Lung (tissue), 12 donors: ENCODE measurements around the gene TCOF1. TPM values are rescaled to one million over a fixed set of nuclear protein-coding genes. Genes with fewer than 3 reads are reported as not detected.
A peak's percentile ranks its signal among the peaks of the same experiment; 100 is the strongest.

Source experiments
- ATAC-seq: fragments of 200-7000 bp; cut with Tn5 transposase; one replicate; pipeline ENCODE4 v1.9.1; 2020; ENCODE audit warnings: moderate number of reproducible peaks; ENCODE audit not compliant: insufficient read depth, low FRiP score
- DNase-seq, 3 donors: peaks; one replicate each; pipeline ENCODE4 v3.0.0-alpha.2; 2013 to 2017
- H3K27ac ChIP-seq, 2 donors: one replicate each; pipeline ENCODE4 v1.5.1; 2013; ENCODE audit warnings: mild to moderate bottlenecking in 2 of 2, moderate library complexity in 2 of 2, control low read depth in 1 of 2, inconsistent platforms in 1 of 2, low read depth in 1 of 2, low read length in 1 of 2
- H3K27me3 ChIP-seq, 3 donors: one replicate each; pipeline ENCODE4 v1.5.1; 2013; ENCODE audit warnings: low read length in 2 of 3; ENCODE audit not compliant: control insufficient read depth in 3 of 3, insufficient read depth in 3 of 3
- H3K36me3 ChIP-seq, 4 donors: one replicate each; pipeline ENCODE4 v1.5.1; 2013; ENCODE audit warnings: low read length in 4 of 4, mild to moderate bottlenecking in 1 of 4, moderate library complexity in 1 of 4; ENCODE audit not compliant: control insufficient read depth in 4 of 4, insufficient read depth in 4 of 4
- H3K4me1 ChIP-seq, 5 donors: one replicate each; pipeline ENCODE4 v1.5.1; 2013; ENCODE audit warnings: low read length in 5 of 5, mild to moderate bottlenecking in 2 of 5, moderate library complexity in 1 of 5; ENCODE audit not compliant: control insufficient read depth in 5 of 5, insufficient read depth in 5 of 5
- H3K4me3 ChIP-seq: one replicate; pipeline ENCODE4 v1.5.1; 2013; ENCODE audit warnings: mild to moderate bottlenecking, control low read depth, moderate library complexity
- H3K9ac ChIP-seq, 2 donors: one replicate each; pipeline ENCODE4 v1.5.1; 2013; ENCODE audit warnings: low read length in 2 of 2, control low read depth in 1 of 2; ENCODE audit not compliant: insufficient read depth in 1 of 2
- H3K9me3 ChIP-seq, 4 donors: one replicate each; pipeline ENCODE4 v1.5.1; 2013; ENCODE audit warnings: low read length in 3 of 4, mild to moderate bottlenecking in 1 of 4, moderate library complexity in 1 of 4; ENCODE audit not compliant: control insufficient read depth in 4 of 4, insufficient read depth in 3 of 4
- WGBS, 2 donors: extraction: QIAGEN DNeasy Blood & Tissue Kit; methylation state at CpG; one replicate each; pipeline ENCODE4 v1.1.7; 2013; 5-methylcytosine and 5-hydroxymethylcytosine counted together
- polyA plus RNA-seq, 2 donors: library from polyadenylated mRNA; stranded (reverse); fragments of 200-250 nt; gene quantifications; one replicate each; pipeline ENCODE4 v1.2.1, GENCODE V29; 2013
- total RNA-seq, 2 donors: library from RNA; depleted of rRNA in 1 of 2; stranded (reverse); fragments of >200 nt in 1 of 2; gene quantifications; one replicate each; pipeline ENCODE4 v1.2.1, GENCODE V29; 2014 to 2021
- TF ChIP-seq, protein P1 (sequence below): IDR thresholded peaks from 2 replicates; pipeline ENCODE4 v1.5.1; 2012; ENCODE audit warnings: mild to moderate bottlenecking; ENCODE audit errors: control extremely low read depth, extremely low read depth
- donor health status: control.
- donor health status: control.
- donor health status: Bipolar disorder and iron deficiency.
- donor health status: healthy.
- donor health status: DM: yes; HTN: yes; CAD: no.

TCOF1 gene
- total and polyA plus RNA-seq, 4 donors, result 13.3 to 25.3 (median 15.9) TPM

- no peak for ATAC-seq
- TF ChIP-seq, protein P1, sequence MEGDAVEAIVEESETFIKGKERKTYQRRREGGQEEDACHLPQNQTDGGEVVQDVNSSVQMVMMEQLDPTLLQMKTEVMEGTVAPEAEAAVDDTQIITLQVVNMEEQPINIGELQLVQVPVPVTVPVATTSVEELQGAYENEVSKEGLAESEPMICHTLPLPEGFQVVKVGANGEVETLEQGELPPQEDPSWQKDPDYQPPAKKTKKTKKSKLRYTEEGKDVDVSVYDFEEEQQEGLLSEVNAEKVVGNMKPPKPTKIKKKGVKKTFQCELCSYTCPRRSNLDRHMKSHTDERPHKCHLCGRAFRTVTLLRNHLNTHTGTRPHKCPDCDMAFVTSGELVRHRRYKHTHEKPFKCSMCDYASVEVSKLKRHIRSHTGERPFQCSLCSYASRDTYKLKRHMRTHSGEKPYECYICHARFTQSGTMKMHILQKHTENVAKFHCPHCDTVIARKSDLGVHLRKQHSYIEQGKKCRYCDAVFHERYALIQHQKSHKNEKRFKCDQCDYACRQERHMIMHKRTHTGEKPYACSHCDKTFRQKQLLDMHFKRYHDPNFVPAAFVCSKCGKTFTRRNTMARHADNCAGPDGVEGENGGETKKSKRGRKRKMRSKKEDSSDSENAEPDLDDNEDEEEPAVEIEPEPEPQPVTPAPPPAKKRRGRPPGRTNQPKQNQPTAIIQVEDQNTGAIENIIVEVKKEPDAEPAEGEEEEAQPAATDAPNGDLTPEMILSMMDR, result no peak
These were observed 48.7 kb downstream of the TCOF1 start for GRCh38 chr5:150406103-150406722.

DNA sequence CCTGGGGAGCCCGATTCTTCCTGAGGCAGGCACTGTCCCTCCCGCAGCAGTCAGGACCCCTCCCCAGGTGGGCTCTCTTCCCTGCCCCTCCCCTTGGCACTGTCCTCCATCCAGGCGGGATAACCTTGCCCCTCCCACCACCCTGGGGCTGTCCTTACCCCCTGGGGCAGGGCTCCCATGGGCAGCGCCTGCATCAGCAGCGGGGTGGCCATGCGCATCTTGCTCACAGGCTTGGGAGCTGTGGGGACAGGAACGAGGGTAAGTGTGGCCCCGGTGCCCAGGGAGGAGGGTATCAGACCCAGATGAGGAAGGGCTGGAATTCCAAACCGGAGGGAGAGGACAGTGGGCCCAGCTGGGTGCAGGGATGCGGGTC lies 49.2 kb downstream of the TCOF1 start:
- peaks cover 0 to 12% (median 2%) of the 10 kb centered on the region in 5 donors for H3K4me1 ChIP-seq
- no peak overlapping the region for H3K9ac ChIP-seq
- 84 to 91% methylated on average over 10 of the region's 10 CpGs for WGBS, 2 donors
- TF ChIP-seq, protein P1, result no peak
- H3K4me3 ChIP-seq, result no peak overlapping the region
- DNase-seq (no peak), ATAC-seq (no peak)
- H3K27ac ChIP-seq, result peak overlapping the region in 1 of 2 donors; percentile 4
- H3K27me3 ChIP-seq, result no peaks in the 10 kb centered on the region
- peaks cover 0 to 48% (median 4%) of the 10 kb centered on the region in 4 donors for H3K36me3 ChIP-seq
- H3K9me3 ChIP-seq, result no peaks in the 10 kb centered on the region

More at GRCh38 chr5:150406103-150406722, 48.7 kb downstream of the TCOF1 start:
- 90 to 93% methylated on average over 4 of the region's 4 CpGs for WGBS, 2 donors
- Histone ChIP-seq H3K27ac (peak overlapping the region in 1 of 2 donors; percentile 13), H3K9ac (no peak overlapping the region), H3K36me3 (peaks cover 0 to 52% (median 6%) of the 10 kb centered on the region in 4 donors), H3K4me3 (no peak overlapping the region), H3K4me1 (peaks cover 0 to 12% (median 2%) of the 10 kb centered on the region in 5 donors), H3K9me3 (no peaks in the 10 kb centered on the region), H3K27me3 (no peaks in the 10 kb centered on the region)
- no peak for DNase-seq

- 75 to 89% methylated on average over 13 of the region's 13 CpGs for WGBS, 2 donors
- ATAC-seq, result no peak
- TF ChIP-seq, protein P1, result no peak
- Histone ChIP-seq H3K27ac (peak overlapping the region in 1 of 2 donors; percentile 65), H3K27me3 (no peaks in the 10 kb centered on the region), H3K4me3 (no peak overlapping the region), H3K36me3 (peaks cover 0 to 43% (median 4%) of the 10 kb centered on the region in 4 donors), H3K4me1 (peaks cover 0 to 12% (median 2%) of the 10 kb centered on the region in 5 donors), H3K9me3 (no peaks in the 10 kb centered on the region), H3K9ac (no peak overlapping the region)
- DNase-seq, result no peak
These were observed 49.7 kb downstream of the TCOF1 start for GRCh38 chr5:150407096-150407720.
